ENCODE measurements around the gene DCLK1. TPM values are rescaled to one million over a fixed set of nuclear protein-coding genes. Genes with fewer than 3 reads are reported as not detected.

Gene DCLK1
- total RNA-seq, 1 experiment from 2014 or later = 1.4 TPM

GRCh38 chr13:35792911-35793310 is 338.3 kb downstream of the DCLK1 start:
- Histone ChIP-seq H3K79me2 (ENCODE audit: low read depth) (no peaks in the 10 kb centered on the region), H3K9me3 (ENCODE audit: insufficient read depth, low read depth) (no peaks in the 10 kb centered on the region), H3F3A (ENCODE audit: insufficient read depth, low read depth) (no peaks in the 10 kb centered on the region), H3K36me3 (ENCODE audit: low read depth) (no peaks in the 10 kb centered on the region), H3K9me2 (ENCODE audit: insufficient read depth) (no peaks in the 10 kb centered on the region), H4K20me1 (ENCODE audit: insufficient read depth) (no peaks in the 10 kb centered on the region), H3K4me1 (replicated peaks; ENCODE audit: insufficient read depth) (peaks cover 13% of the 10 kb centered on the region), H3K27me3 (ENCODE audit: insufficient read depth, low read depth) (no peaks in the 10 kb centered on the region), H3K4me3 (no peak overlapping the region), H3K4me2 (no peak overlapping the region), H3K27ac (no peak overlapping the region), H2AFZ (no peak overlapping the region)
- ChIA-PET CTCF (no interaction called here), POLR2A (ENCODE audit: unreplicated experiment) (no interaction called here)
- DNase-seq = no peak
- intact Hi-C loops (cut with micrococcal nuclease; ENCODE audit: unreplicated experiment) = no loop called here
- no peak for TF ChIP-seq CTCF (conservative IDR thresholded peaks at IDR 0.05)
- no peak for TF ChIP-seq EZH2 (IDR thresholded peaks at IDR 0.05; ENCODE audit: low read depth)
- no TSS peak for BruUV-seq (replicated peaks)

DNA sequence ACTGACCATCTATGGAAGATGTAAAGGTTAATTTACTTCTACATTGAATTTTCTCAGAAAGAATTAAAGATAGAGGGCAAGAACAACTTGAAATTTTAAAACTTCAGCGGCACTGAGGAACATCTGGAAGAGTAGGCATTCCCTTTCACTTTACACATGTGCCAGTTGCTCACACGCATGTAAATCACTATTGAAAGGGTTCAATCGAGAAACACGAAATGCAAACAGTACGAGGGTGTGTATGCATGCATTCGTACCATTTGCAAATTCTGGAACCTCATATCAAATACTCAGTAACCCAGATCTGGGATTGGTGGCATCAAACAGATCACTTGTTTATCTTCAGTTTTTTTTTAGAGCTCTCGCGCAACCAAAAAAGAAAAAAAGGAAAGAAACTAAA is 339.2 kb downstream of the DCLK1 start:
- Histone ChIP-seq H3K9me2 (ENCODE audit: insufficient read depth) (no peaks in the 10 kb centered on the region), H3K79me2 (ENCODE audit: low read depth) (no peaks in the 10 kb centered on the region), H3K4me3 (no peak overlapping the region), H3K36me3 (ENCODE audit: low read depth) (no peaks in the 10 kb centered on the region), H3K27me3 (ENCODE audit: insufficient read depth, low read depth) (no peaks in the 10 kb centered on the region), H3K27ac (no peak overlapping the region), H4K20me1 (ENCODE audit: insufficient read depth) (no peaks in the 10 kb centered on the region), H3K9me3 (ENCODE audit: insufficient read depth, low read depth) (no peaks in the 10 kb centered on the region), H2AFZ (no peak overlapping the region), H3F3A (ENCODE audit: insufficient read depth, low read depth) (no peaks in the 10 kb centered on the region), H3K4me2 (no peak overlapping the region), H3K4me1 (replicated peaks; ENCODE audit: insufficient read depth) (peaks cover 13% of the 10 kb centered on the region)
- intact Hi-C loops (cut with micrococcal nuclease; ENCODE audit: unreplicated experiment) = no loop called here
- no peak for DNase-seq
- CTCF ChIA-PET = no interaction called here
- BruUV-seq (replicated peaks) = no TSS peak
- TF ChIP-seq EZH2 (IDR thresholded peaks at IDR 0.05; ENCODE audit: low read depth) = no peak
- TF ChIP-seq CTCF (conservative IDR thresholded peaks at IDR 0.05) = no peak
- POLR2A ChIA-PET (ENCODE audit: unreplicated experiment) = no interaction called here

GRCh38 chr13:35791184-35791851 is 339.9 kb downstream of the DCLK1 start:
- peak in 1 of 2 experiments; percentile 73 for DNase-seq
- no peaks in the 10 kb centered on the region for H3F3A ChIP-seq (ENCODE audit: insufficient read depth, low read depth)
- no peak overlapping the region for H2AFZ ChIP-seq
- H3K9me3 ChIP-seq (ENCODE audit: insufficient read depth, low read depth) = no peaks in the 10 kb centered on the region
- BruUV-seq (replicated peaks) = no TSS peak
- H3K4me3 ChIP-seq = no peak overlapping the region
- no peaks in the 10 kb centered on the region for H3K9me2 ChIP-seq (ENCODE audit: insufficient read depth)
- TF ChIP-seq CTCF (conservative IDR thresholded peaks at IDR 0.05) (no peak), EZH2 (IDR thresholded peaks at IDR 0.05; ENCODE audit: low read depth) (no peak)
- H3K27ac ChIP-seq = no peak overlapping the region
- no peak overlapping the region for H3K4me2 ChIP-seq
- no peaks in the 10 kb centered on the region for H4K20me1 ChIP-seq (ENCODE audit: insufficient read depth)
- peaks cover 13% of the 10 kb centered on the region for H3K4me1 ChIP-seq (replicated peaks; ENCODE audit: insufficient read depth)
- no peaks in the 10 kb centered on the region for H3K27me3 ChIP-seq (ENCODE audit: insufficient read depth, low read depth)
- H3K79me2 ChIP-seq (ENCODE audit: low read depth) = no peaks in the 10 kb centered on the region
- ChIA-PET CTCF (no interaction called here), POLR2A (ENCODE audit: unreplicated experiment) (no interaction called here)
- H3K36me3 ChIP-seq (ENCODE audit: low read depth) = no peaks in the 10 kb centered on the region
- intact Hi-C loops (cut with micrococcal nuclease; ENCODE audit: unreplicated experiment) = no loop called here
